Adipose tissue (tissue), 3 donors: Measurements from ENCODE around the gene SERBP1. TPM values are rescaled to one million over a fixed set of nuclear protein-coding genes. Genes with fewer than 3 reads are reported as not detected.
"Not testable (repeated sequence)": the region's sequence is repeated elsewhere in the genome, so short reads cannot be mapped to it uniquely, and the experiment has no call there.

Experiments used
- H3K27ac ChIP-seq: one replicate; pipeline ENCODE4 v1.5.1; 2013; ENCODE audit warnings: low read depth, low read length
- WGBS, 3 donors: extraction: QIAGEN DNeasy Blood & Tissue Kit; methylation state at CpG; one replicate each; pipeline ENCODE4 v1.1.7; 2013; 5-methylcytosine and 5-hydroxymethylcytosine counted together
- polyA plus RNA-seq, 3 donors: library from polyadenylated mRNA; stranded (reverse); fragments of 200-250 nt; gene quantifications; one replicate each; pipeline ENCODE4 v1.2.3, GENCODE V29; 2013
- donor health status: healthy with polysubstance abuse.
- donor health status: Bipolar disorder and iron deficiency.
- donor health status: healthy.

SERBP1 gene
- polyA plus RNA-seq, 3 donors, result 120 to 216 (median 146) TPM

- H3K27ac ChIP-seq, result no peak overlapping the region
These were observed 11.2 kb downstream of the SERBP1 start for GRCh38 chr1:67418839-67419586.

DNA sequence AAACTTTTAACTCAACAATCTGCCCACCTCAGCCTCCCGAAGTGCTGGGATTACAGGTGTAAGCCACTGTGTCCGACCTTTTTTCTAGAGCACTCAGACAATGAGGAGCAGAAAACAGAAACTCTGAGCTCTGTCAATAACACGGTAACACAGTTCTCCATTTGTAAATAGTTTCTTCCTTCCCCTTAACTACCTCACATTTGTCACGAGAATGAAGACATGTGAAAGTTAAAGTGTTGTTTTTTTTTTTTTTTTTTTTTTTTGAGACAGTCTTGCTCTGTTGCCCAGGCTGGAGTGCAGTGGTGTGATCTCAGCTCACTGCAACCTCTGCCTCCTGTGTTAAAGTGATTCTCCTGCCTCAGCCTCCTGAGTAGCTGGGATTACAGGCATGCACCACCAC is 12.5 kb downstream of the SERBP1 start:
- H3K27ac ChIP-seq, result not testable (repeated sequence)
- 71 to 78% (median 73%) methylated on average over 4 of the region's 4 CpGs for WGBS, 3 donors

More at GRCh38 chr1:67418839-67419586, 11.2 kb downstream of the SERBP1 start:
- whole genome bisulfite sequencing, 3 donors, result 67 to 75% (median 70%) methylated on average over 6 of the region's 6 CpGs

DNA sequence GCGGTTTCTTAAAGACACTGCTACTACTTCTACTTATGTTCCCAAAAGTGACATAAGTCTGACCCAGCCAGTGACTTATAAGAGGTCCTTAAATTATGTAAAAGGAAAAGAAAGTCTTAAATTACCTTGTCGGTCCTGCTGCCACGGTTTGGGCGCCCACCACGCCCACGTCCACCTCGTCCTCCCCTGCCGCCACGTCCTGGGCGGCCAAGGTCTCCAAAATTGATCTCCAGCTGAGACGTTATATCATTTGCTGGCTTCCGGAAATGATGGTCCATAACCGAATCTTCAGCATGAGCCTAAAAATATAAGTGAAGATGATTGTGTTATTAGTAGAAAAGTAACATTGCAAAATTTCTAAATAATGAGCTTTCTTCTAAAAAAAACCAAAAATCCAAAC is 15.2 kb downstream of the SERBP1 start:
- H3K27ac ChIP-seq, result no peak overlapping the region
- WGBS, 3 donors, result 91 to 94% (median 91%) methylated on average over 13 of the region's 13 CpGs

DNA sequence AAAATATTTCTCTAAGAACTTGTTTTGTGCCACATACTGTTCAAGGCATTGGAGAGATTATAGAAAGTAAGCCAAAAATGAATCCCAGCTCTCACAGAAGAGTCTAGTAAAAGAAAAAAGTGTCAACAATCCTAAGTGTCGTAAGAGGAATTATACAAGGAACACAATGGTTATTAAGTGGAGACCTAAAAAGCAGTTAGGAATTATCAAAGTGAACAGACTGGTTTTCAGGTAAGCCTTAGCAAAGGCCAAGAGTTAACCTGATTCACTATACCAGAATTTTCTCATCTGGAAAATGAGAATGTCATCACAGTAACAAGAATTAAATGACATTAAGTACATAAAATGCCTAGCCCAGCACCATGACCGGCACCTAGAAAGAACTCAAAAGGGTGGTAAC is 15.6 kb downstream of the SERBP1 start:
- WGBS, 3 donors, result 92 to 96% (median 95%) methylated on average over 2 of the region's 2 CpGs
- H3K27ac ChIP-seq, result no peak overlapping the region

GRCh38 chr1:67413101-67413500 is 17.1 kb downstream of the SERBP1 start:
- H3K27ac ChIP-seq, result not testable (repeated sequence)
- 72 to 88% (median 84%) methylated on average over 2 of the region's 2 CpGs for WGBS, 3 donors

GRCh38 chr1:67408148-67408547 is 22.1 kb downstream of the SERBP1 start:
- no peak overlapping the region for H3K27ac ChIP-seq
- 87 to 98% (median 97%) methylated on average over 1 of the region's 1 CpG for WGBS, 3 donors

GRCh38 chr1:67407498-67407897 is 22.7 kb downstream of the SERBP1 start:
- WGBS, 3 donors, result 72 to 87% (median 85%) methylated on average over 5 of the region's 5 CpGs
- H3K27ac ChIP-seq, result no peak overlapping the region

- WGBS, 3 donors, result 47 to 70% (median 59%) methylated on average over 3 of the region's 3 CpGs
- H3K27ac ChIP-seq, result no peak overlapping the region
These were observed 24.5 kb downstream of the SERBP1 start for GRCh38 chr1:67405473-67406245.

GRCh38 chr1:67404212-67404620 is 26.0 kb downstream of the SERBP1 start:
- H3K27ac ChIP-seq, result no peak overlapping the region
- 73 to 91% (median 83%) methylated on average over 5 of the region's 5 CpGs for WGBS, 3 donors

- no peak overlapping the region for H3K27ac ChIP-seq
- 86 to 87% (median 87%) methylated on average over 6 of the region's 6 CpGs for WGBS, 3 donors
These were observed 28.8 kb downstream of the SERBP1 start for GRCh38 chr1:67401443-67401842.

DNA sequence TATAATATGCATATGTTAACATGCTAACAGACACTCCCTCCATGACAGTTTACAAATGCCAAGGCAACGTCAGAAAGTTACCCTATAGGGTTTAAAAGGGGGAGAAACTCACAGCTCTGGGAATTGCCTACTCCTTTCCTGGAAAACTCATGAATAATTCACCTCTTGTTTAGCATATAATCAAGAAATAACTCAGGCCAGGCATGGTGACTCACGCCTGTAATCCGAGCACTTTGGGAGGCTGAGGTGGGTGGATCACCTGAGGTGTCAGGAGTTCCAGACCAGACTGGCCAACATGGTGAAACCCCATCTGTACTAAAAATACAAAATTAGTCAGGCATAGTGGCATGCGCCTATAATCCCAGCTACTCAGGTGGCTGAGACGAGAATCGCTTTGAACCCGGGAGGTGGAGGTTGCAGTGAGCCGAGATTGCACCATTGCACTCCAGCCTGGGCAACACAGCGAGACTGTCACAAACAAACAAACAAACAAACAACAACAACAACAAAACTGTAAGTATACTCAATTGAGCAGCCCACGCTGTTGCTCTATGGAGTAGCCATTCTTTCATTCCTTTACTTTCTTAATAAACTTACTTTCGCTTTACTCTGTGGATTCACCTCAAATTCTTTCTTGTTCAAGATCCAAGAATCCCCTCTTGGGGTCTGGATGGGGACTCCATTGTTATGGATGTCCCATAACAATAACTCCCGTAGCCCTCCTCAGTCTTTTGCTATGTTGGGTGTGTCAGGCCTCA is 30.0 kb downstream of the SERBP1 start:
- not testable (repeated sequence) for H3K27ac ChIP-seq

GRCh38 chr1:67399199-67399993 is 30.8 kb downstream of the SERBP1 start:
- 81 to 85% (median 82%) methylated on average over 7 of the region's 7 CpGs for WGBS, 3 donors
- no peak overlapping the region for H3K27ac ChIP-seq

More for the DNA sequence above, 30.0 kb downstream of the SERBP1 start:
- WGBS, 3 donors, result 92 to 93% (median 93%) methylated on average over 12 of the region's 12 CpGs

DNA sequence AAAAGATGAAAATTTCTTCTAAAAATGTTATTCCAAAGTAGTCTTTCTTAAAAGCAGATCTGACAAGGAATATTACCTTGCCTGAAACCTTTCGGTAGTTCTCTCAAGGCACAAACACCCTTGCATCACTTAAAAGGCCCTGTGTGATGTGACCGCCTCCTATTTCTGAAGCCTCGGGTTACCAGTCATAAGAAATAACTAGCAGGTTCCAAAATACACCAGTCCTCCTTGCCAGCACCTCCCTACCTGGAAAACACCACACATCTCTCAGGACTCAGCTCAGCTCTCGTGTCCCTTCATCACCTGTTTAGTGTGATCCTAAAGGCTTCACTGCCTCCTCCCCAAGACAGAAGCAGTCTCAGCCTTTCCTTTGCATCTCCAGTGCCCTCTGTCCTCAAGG is 35.7 kb downstream of the SERBP1 start:
- H3K27ac ChIP-seq, result no peak overlapping the region
- WGBS, 3 donors, result 93 to 97% (median 94%) methylated on average over 4 of the region's 4 CpGs

GRCh38 chr1:67393737-67394136 is 36.5 kb downstream of the SERBP1 start:
- WGBS, 3 donors, result 75 to 91% (median 79%) methylated on average over 3 of the region's 3 CpGs
- H3K27ac ChIP-seq, result no peak overlapping the region

DNA sequence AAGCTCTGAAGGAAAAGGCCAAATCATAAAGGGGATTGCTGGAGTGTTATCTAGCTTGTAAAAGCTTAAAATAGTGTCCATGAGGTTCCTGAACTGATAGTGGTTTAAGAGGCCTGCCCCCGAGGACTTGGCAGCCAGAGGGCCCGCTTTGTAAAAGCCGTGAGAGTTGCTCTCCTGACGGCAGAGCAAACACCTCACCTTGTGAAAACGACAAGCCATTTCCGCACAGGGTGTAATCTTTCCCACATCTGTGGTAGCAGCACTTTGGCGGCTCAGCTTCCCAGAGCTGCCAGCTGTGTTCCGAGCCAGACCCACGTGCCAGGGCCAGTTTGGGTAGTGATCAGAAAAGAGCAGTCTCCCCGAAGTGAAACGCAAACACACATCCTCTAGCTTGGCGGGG is 37.0 kb downstream of the SERBP1 start:
- WGBS, 3 donors, result 29 to 75% (median 65%) methylated on average over 12 of the region's 12 CpGs

DNA sequence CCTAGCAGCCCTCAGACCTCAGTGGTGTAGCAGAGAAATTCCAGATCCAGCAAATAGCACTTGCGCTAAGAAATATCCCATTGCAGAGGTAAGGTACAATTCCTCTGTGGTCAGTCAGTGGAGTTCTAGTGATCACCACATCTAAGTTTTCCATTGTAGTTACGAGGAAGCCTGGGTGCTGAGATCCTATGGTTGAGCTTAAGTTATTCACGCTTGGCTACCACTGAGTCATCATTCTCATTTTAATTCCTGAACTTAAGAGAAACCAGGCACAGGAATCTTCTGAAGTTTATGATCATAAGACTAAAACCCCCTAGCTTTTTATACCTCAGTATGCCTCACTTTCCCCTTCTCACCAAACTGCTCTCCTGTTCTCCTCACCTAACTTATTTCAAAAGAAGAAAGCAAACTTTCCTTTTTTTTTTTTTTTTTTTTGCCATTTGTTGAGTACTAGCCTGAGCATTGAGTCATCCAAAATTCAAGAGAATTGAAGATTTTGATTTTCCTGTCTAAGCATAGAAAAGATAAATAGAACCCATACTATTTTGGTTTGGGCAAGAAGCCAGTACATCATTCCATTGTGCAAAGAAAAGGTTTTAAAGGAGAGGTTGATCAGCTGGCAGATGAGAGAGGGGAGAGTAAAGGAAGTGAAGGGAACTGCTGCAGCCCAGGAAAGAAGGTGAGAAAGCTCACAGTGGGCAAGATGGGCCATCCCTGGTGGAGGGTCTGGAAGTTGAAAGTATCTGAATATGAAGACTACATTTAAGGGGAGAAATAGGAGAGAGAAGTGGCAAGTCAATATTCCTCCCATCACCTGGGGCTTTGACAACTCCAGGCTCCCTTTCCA is 39.9 kb downstream of the SERBP1 start:
- no peak overlapping the region for H3K27ac ChIP-seq
- 90 to 96% (median 95%) methylated on average over 3 of the region's 3 CpGs for WGBS, 3 donors

More for the DNA sequence above, 37.0 kb downstream of the SERBP1 start:
- H3K27ac ChIP-seq, result no peak overlapping the region

DNA sequence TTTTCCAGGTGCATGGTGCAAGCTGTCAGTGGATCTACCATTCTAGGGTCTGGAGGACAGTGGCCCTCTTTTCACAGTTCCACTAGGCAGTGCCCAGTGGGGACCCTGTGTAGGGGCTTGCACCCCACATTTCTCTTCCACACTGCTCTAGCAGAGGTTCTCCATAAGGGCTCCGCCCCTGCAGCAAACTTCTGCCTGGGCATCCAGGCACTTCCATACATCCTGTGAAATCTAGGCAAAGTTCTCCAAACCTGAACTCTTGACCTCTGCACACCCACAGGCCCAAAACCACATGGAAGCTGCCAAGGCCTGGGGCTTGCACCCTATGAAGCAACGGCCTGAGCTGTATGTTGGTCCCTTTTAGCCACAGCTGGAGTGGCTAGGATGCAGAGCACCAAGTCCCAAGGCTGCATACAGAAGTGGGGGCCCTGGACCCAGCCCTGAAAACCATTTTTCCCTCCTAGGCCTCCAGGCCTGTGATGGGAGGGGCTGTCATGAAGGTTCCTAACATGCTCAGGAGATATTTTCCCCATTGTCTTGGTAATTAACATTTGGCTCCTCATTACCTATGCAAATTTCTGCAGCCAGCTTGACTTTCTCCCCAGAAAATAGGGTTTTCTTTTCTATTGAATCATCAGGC is 46.1 kb downstream of the SERBP1 start:
- 83 to 86% (median 86%) methylated on average over 2 of the region's 2 CpGs for WGBS, 3 donors
- H3K27ac ChIP-seq, result no peak overlapping the region
